ENCODE results near the gene WWC1. TPM values are rescaled to one million over a fixed set of nuclear protein-coding genes. Genes with fewer than 3 reads are reported as not detected.

Gene WWC1
- polyA plus RNA-seq, 1 donor: 1.0 TPM

- no peak for DNase-seq
These were observed 157.7 kb downstream of the WWC1 start for GRCh38 chr5:168449166-168449565.

GRCh38 chr5:168451565-168451964 is 160.1 kb downstream of the WWC1 start:
- DNase-seq: no peak

GRCh38 chr5:168455201-168455600 is 163.8 kb downstream of the WWC1 start:
- no peak for DNase-seq

GRCh38 chr5:168457542-168457941 is 166.1 kb downstream of the WWC1 start:
- no peak for DNase-seq

- DNase-seq: no peak
These were observed 169.2 kb downstream of the WWC1 start for GRCh38 chr5:168460606-168461005.

- DNase-seq: no peak
These were observed 171.6 kb downstream of the WWC1 start for GRCh38 chr5:168463081-168463480.

GRCh38 chr5:168464214-168464613 is 172.8 kb downstream of the WWC1 start:
- no peak for DNase-seq

- no peak for DNase-seq
These were observed 173.2 kb downstream of the WWC1 start for GRCh38 chr5:168464641-168465040.

- no peak for DNase-seq
These were observed 176.4 kb downstream of the WWC1 start for GRCh38 chr5:168467755-168468330.

GRCh38 chr5:168468836-168469235 is 177.4 kb downstream of the WWC1 start:
- no peak for DNase-seq

GRCh38 chr5:168469816-168470215 is 178.4 kb downstream of the WWC1 start:
- no peak for DNase-seq

GRCh38 chr5:168471785-168472184 is 180.3 kb downstream of the WWC1 start:
- DNase-seq: no peak

- no peak for DNase-seq
These were observed 180.9 kb downstream of the WWC1 start for GRCh38 chr5:168472329-168472728.

- DNase-seq: no peak
These were observed 182.9 kb downstream of the WWC1 start for GRCh38 chr5:168474319-168474718.

- DNase-seq: no peak
These were observed 185.6 kb downstream of the WWC1 start for GRCh38 chr5:168477060-168477459.

GRCh38 chr5:168479166-168479565 is 187.7 kb downstream of the WWC1 start:
- DNase-seq: no peak

GRCh38 chr5:168480601-168481000 is 189.2 kb downstream of the WWC1 start:
- DNase-seq: no peak

- DNase-seq: no peak
These were observed 189.9 kb downstream of the WWC1 start for GRCh38 chr5:168481330-168481788.

- DNase-seq: no peak
These were observed 190.9 kb downstream of the WWC1 start for GRCh38 chr5:168482361-168482760.

GRCh38 chr5:168486136-168486879 is 194.9 kb downstream of the WWC1 start, which contains the start of gene RARS1:
Gene RARS1 (plus strand): TSS chr5:168486471. CDS start chr5:168486499, 28 bp downstream.
- DNase-seq: peak; percentile 96

- no peak for DNase-seq
These were observed 197.6 kb downstream of the WWC1 start for GRCh38 chr5:168489059-168489458.

GRCh38 chr5:168494057-168494555 is 202.7 kb downstream of the WWC1 start:
- DNase-seq: no peak

GRCh38 chr5:168502563-168503237 is 211.3 kb downstream of the WWC1 start:
- no peak for DNase-seq
